Cardiac fibroblast (primary cell): ENCODE results near the gene DPYSL5.

ENCODE experiments used
- DNase-seq, 2 donors: peaks; one replicate each; pipeline versions ENCODE4 v3.0.0 to v3.0.0-alpha.2; 2010; ENCODE audit warnings: low read depth in 2 of 2
- H3K4me3 ChIP-seq, 2 donors: replicated peaks in 1 of 2; 1 replicate in 1 of 2; 2 replicates in 1 of 2; pipeline ENCODE4 v1.5.1; 2011; ENCODE audit warnings: low read depth in 2 of 2, low read length in 2 of 2, mild to moderate bottlenecking in 2 of 2, moderate library complexity in 1 of 2
- CTCF ChIP-seq: IDR thresholded peaks from one replicate; pipeline ENCODE4 v1.5.1; 2011; ENCODE audit warnings: low read depth, mild to moderate bottlenecking, low read length, inconsistent platforms

DPYSL5 gene

DNA sequence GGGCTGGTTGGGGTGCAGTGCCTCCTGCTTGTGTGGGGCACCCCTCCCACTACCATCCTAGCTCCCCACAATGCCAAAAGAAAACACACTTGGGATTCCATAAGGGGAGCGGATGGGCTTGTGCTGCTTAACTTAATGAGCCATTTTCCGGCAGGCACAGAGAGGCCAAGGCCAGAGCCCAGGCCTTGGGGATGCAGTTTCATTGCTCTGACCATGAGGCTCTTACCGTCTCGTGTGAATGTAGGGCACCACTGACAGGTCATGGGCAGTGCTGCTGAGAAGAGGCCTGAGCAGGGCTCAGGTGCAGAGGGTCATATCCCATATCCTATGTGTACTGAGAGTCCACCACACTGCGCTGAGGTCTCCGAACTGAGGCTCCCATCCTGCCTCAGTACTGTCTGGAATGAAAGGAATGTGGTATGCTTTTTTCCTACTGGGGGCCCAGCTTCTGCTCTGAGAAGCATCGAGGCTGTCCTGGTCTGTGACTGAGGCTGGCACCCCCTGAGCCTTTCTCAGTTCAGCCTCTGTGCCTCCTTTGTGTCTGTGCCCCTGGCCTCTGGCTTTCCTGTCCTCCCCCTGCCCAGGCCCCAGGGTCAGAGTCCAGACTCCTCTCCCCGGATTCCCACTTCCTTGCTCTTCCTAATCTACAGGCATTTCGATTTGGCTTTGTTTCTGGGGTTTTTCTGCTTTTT lies 77.3 kb downstream of the DPYSL5 start:
- DNase-seq: peak in 1 of 2 donors; percentile 18
- TF ChIP-seq CTCF: no peak
- H3K4me3 ChIP-seq: no peak overlapping the region

DNA sequence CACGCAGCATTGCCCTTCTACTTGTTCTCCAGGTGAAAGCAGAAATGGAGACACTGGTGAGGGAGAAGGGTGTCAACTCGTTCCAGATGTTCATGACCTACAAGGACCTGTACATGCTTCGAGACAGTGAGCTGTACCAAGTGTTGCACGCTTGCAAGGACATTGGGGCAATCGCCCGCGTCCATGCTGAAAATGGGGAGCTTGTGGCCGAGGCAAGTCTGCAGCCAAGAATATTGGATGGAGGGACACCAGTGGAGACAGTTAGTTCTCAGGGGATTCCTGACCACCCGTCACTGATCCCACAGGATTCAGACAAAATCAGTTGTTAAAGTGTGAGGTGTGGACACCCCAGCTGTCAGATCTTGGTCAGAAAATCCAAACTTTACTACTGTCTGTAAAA lies 79.3 kb downstream of the DPYSL5 start:
- TF ChIP-seq CTCF: no peak
- no peak for DNase-seq
- no peak overlapping the region for H3K4me3 ChIP-seq

DNA sequence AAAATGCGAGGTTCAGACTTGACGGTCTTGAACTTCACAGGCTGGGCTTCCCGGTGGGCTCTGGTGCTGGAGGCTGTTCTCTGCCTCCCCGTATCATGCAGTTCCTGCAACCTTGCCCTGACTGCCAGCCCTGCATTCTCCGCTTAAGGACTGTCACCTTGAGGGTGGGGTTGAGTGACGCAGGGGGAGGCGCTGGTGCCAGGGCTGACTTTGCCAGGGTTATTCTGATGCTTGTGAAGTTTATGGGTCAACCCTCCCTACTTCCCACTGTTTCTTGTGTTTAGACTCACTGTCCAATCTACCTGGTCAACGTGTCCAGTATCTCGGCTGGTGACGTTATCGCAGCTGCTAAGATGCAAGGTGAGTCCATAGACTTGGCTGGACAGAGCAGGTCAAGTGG lies 85.0 kb downstream of the DPYSL5 start:
- DNase-seq: no peak

DNA sequence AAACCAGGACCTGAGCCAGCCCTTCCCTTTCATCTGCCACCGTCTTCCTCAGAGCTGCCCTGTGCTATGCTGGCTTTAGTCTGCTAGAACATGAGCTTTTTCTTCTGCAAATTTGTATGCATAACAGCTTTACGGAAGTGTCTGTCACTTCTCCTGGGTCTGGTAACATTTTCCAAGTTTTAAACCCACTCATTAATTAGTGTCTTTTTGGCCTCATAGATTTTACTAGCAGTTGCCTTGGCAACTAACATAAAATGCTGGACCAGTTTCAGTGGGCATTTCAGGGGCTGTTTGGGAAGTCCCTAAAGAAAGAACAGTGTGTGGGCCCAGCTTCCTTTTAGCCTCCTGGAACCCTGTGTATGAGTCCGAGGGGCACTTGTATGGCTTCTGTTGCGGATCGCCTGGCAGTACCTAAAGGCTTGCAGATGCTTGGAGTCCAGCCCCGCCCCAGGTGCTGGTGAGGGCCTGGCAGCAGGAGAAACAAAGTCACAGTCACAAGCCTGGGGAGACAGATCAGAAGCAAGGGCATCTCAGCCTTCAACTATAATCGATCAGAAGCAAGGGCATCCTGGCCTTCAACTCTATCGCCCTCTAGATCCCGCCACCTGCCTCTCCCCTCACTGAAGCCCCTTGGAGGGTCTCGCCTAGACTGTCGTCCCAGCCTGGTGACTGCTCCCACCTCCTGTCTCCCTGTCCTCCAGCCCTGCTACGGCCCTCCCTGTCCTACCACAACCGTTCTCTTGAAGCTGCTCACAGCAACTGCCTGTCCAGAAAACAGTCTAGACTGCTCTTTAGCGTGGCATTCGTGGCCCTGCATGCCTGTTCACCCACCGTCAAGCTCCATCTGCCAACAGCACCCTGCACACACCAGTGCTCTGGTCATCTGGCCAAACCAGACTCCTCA lies 85.8 kb downstream of the DPYSL5 start:
- H3K4me3 ChIP-seq: no peak overlapping the region
- DNase-seq: no peak
- TF ChIP-seq CTCF: no peak

More for the DNA sequence above, 85.0 kb downstream of the DPYSL5 start:
- no peak overlapping the region for H3K4me3 ChIP-seq
- no peak for TF ChIP-seq CTCF

DNA sequence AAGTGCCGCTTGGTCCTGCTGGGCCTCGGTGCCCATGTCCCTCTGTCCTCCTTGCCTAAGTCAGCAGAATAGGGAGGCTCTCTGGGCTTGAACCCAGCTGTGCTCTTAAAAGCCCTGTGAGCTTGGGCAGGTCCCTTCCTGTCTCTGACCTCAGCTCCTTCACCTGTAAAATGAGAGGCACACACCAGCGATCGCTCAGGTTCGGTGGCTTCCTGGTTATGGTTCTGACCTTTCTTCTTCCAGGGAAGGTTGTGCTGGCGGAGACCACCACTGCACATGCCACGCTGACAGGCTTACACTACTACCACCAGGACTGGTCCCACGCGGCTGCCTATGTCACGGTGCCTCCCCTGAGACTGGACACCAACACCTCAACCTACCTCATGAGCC lies 86.4 kb downstream of the DPYSL5 start:
- H3K4me3 ChIP-seq: no peak overlapping the region
- DNase-seq: no peak
- no peak for TF ChIP-seq CTCF

DNA sequence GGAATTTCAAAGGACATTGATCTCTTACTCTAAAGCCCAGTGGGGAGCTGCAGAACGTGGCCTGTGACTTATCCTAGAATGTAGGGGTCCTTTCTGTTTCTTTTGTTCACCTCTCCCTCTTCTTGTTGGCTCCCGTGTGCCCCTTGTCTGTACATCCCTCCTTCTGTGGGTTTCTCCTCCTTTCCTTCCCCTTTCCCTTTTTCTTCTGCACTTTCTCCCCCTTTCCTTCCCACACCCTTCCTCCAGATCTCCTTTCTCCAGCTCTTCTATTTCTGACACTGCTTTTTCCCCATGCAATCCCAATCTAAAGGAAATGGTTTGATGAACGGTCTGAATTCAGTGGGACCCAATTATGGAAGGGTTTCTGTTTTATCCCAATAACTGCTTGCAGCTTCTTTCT lies 87.1 kb downstream of the DPYSL5 start:
- no peak for TF ChIP-seq CTCF
- no peak for DNase-seq

More for the DNA sequence above, 87.1 kb downstream of the DPYSL5 start:
- H3K4me3 ChIP-seq: no peak overlapping the region
